Measurements from ENCODE around the gene ADSS1.

Gene ADSS1

DNA sequence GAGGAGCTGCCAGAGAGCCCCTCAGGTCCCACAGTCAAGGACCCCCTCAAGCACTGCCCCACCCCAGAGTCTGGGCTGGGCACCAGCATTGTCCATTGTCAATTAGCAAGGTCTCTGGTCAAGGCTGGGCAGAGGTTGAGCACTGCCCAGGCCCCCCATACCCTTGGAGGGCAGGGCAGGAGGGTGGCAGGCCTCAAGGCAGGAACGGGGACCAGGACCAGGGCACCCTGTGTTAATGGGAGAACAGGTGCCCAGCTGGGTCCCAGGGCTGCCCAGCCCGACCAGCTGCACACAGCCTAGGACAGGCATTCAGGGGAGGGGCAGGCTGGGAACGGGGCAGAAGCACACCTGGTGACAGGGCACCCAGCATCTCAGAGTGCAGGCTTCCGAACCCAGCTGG is 47.3 kb downstream of the ADSS1 start:
- TF ChIP-seq EZH2phosphoT487 (IDR thresholded peaks at IDR 0.05; ENCODE audit: borderline replicate concordance) = no peak
- TF ChIP-seq, protein P1, sequence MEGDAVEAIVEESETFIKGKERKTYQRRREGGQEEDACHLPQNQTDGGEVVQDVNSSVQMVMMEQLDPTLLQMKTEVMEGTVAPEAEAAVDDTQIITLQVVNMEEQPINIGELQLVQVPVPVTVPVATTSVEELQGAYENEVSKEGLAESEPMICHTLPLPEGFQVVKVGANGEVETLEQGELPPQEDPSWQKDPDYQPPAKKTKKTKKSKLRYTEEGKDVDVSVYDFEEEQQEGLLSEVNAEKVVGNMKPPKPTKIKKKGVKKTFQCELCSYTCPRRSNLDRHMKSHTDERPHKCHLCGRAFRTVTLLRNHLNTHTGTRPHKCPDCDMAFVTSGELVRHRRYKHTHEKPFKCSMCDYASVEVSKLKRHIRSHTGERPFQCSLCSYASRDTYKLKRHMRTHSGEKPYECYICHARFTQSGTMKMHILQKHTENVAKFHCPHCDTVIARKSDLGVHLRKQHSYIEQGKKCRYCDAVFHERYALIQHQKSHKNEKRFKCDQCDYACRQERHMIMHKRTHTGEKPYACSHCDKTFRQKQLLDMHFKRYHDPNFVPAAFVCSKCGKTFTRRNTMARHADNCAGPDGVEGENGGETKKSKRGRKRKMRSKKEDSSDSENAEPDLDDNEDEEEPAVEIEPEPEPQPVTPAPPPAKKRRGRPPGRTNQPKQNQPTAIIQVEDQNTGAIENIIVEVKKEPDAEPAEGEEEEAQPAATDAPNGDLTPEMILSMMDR (conservative IDR thresholded peaks at IDR 0.05; ENCODE audit: low read length) = no peak
- no peaks in the 10 kb centered on the region for H3K9me2 ChIP-seq (replicated peaks; ENCODE audit: low read depth, low read length)
- H4K20me1 ChIP-seq (ENCODE audit: insufficient read depth, low read length, poor library complexity, severe bottlenecking) = no peaks in the 10 kb centered on the region
- no peaks in the 10 kb centered on the region; the same call in 1 of the 2 replicates for H3K9me3 ChIP-seq (ENCODE audit: insufficient read depth, low read depth, low read length)
- peaks cover 10% of the 10 kb centered on the region for H3K4me1 ChIP-seq (ENCODE audit: insufficient read depth, low read length, poor library complexity, severe bottlenecking)
- no peak overlapping the region for H2AFZ ChIP-seq (ENCODE audit: low read length)
- no peaks in the 10 kb centered on the region for H3K27me3 ChIP-seq (ENCODE audit: insufficient read depth, low read length, poor library complexity, severe bottlenecking)
- H3K36me3 ChIP-seq (ENCODE audit: insufficient read depth, low read length) = peaks cover 48% of the 10 kb centered on the region
- H3K79me2 ChIP-seq (ENCODE audit: insufficient read depth, low read length) = no peaks in the 10 kb centered on the region
- H3F3A ChIP-seq (ENCODE audit: low read depth) = peaks cover 3% of the 10 kb centered on the region; the same call in 1 of the 2 replicates
- H3K9ac ChIP-seq (ENCODE audit: low read depth, low read length, poor library complexity, severe bottlenecking) = no peak overlapping the region
- no peak overlapping the region for H3K4me2 ChIP-seq (ENCODE audit: low read depth, low read length, poor library complexity, severe bottlenecking)
- no peak overlapping the region for H3K4me3 ChIP-seq (ENCODE audit: low read length, poor library complexity, severe bottlenecking)

DNA sequence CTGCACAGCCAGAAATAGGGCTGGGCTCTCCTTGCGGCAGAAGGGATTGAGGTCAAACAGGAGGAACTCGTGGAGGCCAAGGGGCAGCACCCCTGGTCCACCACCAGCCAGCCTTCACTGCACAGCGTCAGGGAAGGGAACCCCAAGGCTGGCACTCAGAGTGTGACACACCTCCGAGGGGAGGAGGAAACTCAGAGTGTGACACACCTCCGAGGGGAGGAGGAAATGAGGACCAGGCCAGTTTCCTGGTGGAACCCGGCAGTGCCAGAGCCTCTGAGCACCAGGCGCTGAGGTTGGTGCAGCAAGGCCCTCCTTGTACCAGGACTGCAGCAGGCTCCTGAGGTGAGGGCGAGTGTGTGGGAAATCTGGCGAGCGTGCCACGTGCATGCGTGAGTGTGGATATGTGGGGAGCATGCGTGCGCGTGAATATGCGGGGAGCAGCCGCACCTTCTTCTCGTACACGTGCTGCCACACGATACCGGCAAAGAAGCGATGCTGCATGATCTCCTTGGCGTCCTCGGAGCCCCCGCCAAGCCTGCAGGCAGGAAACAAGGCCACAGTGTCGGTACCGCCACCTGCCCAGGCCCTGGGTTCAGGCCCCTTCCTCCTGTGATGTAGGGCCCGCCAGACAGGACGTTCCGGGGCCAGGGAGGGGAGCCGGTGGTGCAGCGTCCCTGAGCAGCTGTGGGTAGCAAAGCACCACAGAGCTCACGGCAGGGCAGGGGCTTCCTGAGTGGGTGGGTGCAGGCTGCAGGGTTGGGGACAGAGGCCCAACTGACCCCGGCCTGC is 48.1 kb downstream of the ADSS1 start:
- Histone ChIP-seq H3K9me3 (ENCODE audit: insufficient read depth, low read depth, low read length) (no peaks in the 10 kb centered on the region; the same call in 1 of the 2 replicates), H3K4me2 (ENCODE audit: low read depth, low read length, poor library complexity, severe bottlenecking) (no peak overlapping the region), H3K36me3 (ENCODE audit: insufficient read depth, low read length) (peaks cover 54% of the 10 kb centered on the region)

DNA sequence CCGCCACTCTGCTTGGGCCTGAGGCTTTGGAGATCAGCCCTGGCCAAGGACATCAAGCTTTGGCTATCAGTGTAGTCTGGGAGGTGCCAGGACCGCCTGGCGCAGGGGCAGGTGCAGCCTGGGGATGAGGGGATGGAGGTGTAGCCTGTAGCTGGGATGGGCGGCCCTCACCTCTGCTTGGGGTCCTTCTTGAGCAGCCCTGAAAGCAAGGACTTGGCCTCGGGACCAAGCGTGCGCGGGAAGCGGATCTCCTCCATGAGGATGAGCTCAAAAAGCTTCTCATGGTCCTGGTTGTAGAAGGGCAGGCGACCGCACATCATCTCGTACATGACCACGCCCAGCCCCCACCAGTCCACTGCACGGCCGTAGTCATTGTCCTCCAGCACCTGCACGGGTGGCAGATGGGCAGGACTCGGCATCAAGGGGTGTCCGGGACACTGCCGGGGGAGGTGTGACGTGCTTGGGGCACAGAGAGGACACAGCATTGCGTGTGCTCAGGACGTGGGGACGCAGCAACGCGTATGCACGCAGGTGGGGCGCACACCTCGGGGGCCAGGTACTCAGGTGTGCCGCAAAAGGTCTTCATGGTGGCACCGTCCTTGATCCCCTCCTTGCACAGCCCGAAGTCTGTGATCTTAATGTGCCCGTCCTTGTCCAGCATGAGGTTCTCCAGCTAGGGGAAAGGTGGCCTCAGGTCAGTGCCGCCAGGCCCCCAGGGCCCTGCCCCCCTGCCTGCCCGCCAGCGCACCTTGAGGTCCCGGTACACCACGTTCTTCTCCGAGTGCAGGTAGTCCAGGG is 48.9 kb downstream of the ADSS1 start:
- no peaks in the 10 kb centered on the region for H3K79me2 ChIP-seq (ENCODE audit: insufficient read depth, low read length)
- no peak overlapping the region for H3K4me2 ChIP-seq (ENCODE audit: low read depth, low read length, poor library complexity, severe bottlenecking)
- H4K20me1 ChIP-seq (ENCODE audit: insufficient read depth, low read length, poor library complexity, severe bottlenecking) = no peaks in the 10 kb centered on the region
- H3F3A ChIP-seq (ENCODE audit: low read depth) = no peaks in the 10 kb centered on the region
- H3K9ac ChIP-seq (ENCODE audit: low read depth, low read length, poor library complexity, severe bottlenecking) = no peak overlapping the region
- H3K4me1 ChIP-seq (ENCODE audit: insufficient read depth, low read length, poor library complexity, severe bottlenecking) = peaks cover 9% of the 10 kb centered on the region
- TF ChIP-seq, protein P1 (conservative IDR thresholded peaks at IDR 0.05; ENCODE audit: low read length) = no peak
- TF ChIP-seq EZH2phosphoT487 (IDR thresholded peaks at IDR 0.05; ENCODE audit: borderline replicate concordance) = no peak
- no peak overlapping the region for H2AFZ ChIP-seq (ENCODE audit: low read length)
- H3K36me3 ChIP-seq (ENCODE audit: insufficient read depth, low read length) = peaks cover 54% of the 10 kb centered on the region
- no peak overlapping the region for H3K4me3 ChIP-seq (ENCODE audit: low read length, poor library complexity, severe bottlenecking)
- no peaks in the 10 kb centered on the region; the same call in 1 of the 2 replicates for H3K9me3 ChIP-seq (ENCODE audit: insufficient read depth, low read depth, low read length)
- H3K27me3 ChIP-seq (ENCODE audit: insufficient read depth, low read length, poor library complexity, severe bottlenecking) = no peaks in the 10 kb centered on the region
- H3K9me2 ChIP-seq (replicated peaks; ENCODE audit: low read depth, low read length) = no peaks in the 10 kb centered on the region

More for the DNA sequence above, 48.1 kb downstream of the ADSS1 start:
- H4K20me1 ChIP-seq (ENCODE audit: insufficient read depth, low read length, poor library complexity, severe bottlenecking) = no peaks in the 10 kb centered on the region
- no peak overlapping the region for H3K4me3 ChIP-seq (ENCODE audit: low read length, poor library complexity, severe bottlenecking)
- H3K9me2 ChIP-seq (replicated peaks; ENCODE audit: low read depth, low read length) = no peaks in the 10 kb centered on the region
- H3K27me3 ChIP-seq (ENCODE audit: insufficient read depth, low read length, poor library complexity, severe bottlenecking) = no peaks in the 10 kb centered on the region
- no peaks in the 10 kb centered on the region for H3K79me2 ChIP-seq (ENCODE audit: insufficient read depth, low read length)
- H3K9ac ChIP-seq (ENCODE audit: low read depth, low read length, poor library complexity, severe bottlenecking) = no peak overlapping the region
- no peak for TF ChIP-seq EZH2phosphoT487 (IDR thresholded peaks at IDR 0.05; ENCODE audit: borderline replicate concordance)
- TF ChIP-seq, protein P1 (conservative IDR thresholded peaks at IDR 0.05; ENCODE audit: low read length) = no peak
- H3K4me1 ChIP-seq (ENCODE audit: insufficient read depth, low read length, poor library complexity, severe bottlenecking) = peaks cover 10% of the 10 kb centered on the region
- no peak overlapping the region for H2AFZ ChIP-seq (ENCODE audit: low read length)
- H3F3A ChIP-seq (ENCODE audit: low read depth) = no peaks in the 10 kb centered on the region

All from Loucy (cell line).